Hematopoietic multipotent progenitor cell treated with erythropoietin and hydrocortisone succinate and interleukin-3 and kit ligand, for 8 days (in vitro differentiated cells): ENCODE results near the gene APPBP2.
"Not testable (repeated sequence)": the region's sequence is repeated elsewhere in the genome, so short reads cannot be mapped to it uniquely, and the experiment has no call there.

Source experiments
- DNase-seq: peaks from one replicate; pipeline ENCODE4 v3.0.0-alpha.2; 2015

Gene APPBP2

DNA sequence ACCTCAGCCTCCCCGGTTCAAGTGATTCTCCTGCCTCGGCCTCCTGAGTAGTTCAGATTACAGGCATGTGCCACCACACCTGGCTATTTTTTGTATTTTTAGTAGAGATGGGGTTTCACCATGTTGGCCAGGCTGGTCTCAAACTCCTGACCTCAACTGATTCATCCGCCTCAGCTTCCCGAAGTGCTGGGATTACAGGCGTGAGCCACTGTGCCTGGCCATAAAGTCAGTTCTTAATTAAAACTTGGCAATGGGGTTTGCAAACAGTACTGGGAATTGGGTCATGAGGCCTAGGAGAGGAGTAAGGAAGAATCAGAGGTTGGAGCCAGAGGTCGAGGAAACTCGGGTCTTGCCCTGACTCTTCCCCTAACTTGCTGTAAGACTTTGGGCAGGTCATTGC lies 95.5 kb downstream of the APPBP2 start:
- DNase-seq: not testable (repeated sequence)

GRCh38 chr17:60428491-60428890 lies 97.6 kb downstream of the APPBP2 start:
- DNase-seq: not testable (repeated sequence)

DNA sequence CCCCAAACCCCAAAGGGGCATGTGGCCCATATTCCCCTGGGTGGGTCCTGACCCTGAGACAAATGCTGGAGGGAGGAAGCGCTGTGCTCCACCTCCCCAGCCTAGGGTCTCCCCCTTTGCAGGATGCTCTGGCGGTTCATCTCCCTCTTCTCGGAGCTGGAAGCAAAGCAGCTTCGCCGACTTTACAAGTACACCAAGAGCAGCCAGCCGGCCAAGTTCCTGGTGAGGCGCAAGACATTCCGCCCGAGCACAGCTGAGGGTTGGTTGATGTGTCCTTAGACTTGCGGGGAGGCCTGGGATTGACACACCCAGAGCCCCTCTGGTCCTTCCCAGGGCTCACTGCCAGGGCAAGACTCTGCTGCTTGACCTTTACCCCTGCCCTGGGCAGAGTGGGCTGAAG lies 99.4 kb downstream of the APPBP2 start:
- DNase-seq: no peak

- DNase-seq: no peak
Observed at GRCh38 chr17:60425626-60426025, 100.4 kb downstream of the APPBP2 start.

GRCh38 chr17:60423865-60424264 lies 102.2 kb downstream of the APPBP2 start:
- peak; percentile 17 for DNase-seq

GRCh38 chr17:60422162-60422665 lies 103.8 kb downstream of the APPBP2 start, which contains the start of gene CHCT1:
Gene CHCT1 (plus strand): TSS chr17:60422489. CDS start chr17:60422593, 104 bp downstream.
- DNase-seq: no peak

- DNase-seq: peak; percentile 82
Observed at GRCh38 chr17:60421273-60422161, 104.5 kb downstream of the APPBP2 start.

GRCh38 chr17:60419875-60420274 lies 106.2 kb downstream of the APPBP2 start:
- DNase-seq: not testable (repeated sequence)

DNA sequence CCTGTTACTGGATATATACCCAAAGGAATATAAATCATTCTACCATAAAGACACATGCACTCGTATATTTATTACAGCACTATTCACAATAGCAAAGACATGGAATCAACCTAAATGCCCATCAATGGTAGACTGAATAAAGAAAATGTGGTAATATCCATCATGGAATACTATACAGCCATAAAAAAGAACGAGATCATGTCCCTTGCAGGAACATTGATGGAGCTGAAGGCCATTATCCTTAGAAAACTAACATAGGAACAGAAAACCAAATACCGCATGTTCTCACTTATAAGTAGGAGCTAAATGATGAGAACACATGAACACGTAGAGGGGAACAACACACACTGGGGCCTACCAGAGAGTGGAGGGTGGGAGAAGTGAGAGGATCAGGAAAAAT lies 107.0 kb downstream of the APPBP2 start:
- DNase-seq: not testable (repeated sequence)

- DNase-seq: no peak
Observed at GRCh38 chr17:60416368-60416925, 109.6 kb downstream of the APPBP2 start.

GRCh38 chr17:60415146-60415545 lies 110.9 kb downstream of the APPBP2 start:
- no peak for DNase-seq

- DNase-seq: no peak
Observed at GRCh38 chr17:60412701-60413100, 113.3 kb downstream of the APPBP2 start.

DNA sequence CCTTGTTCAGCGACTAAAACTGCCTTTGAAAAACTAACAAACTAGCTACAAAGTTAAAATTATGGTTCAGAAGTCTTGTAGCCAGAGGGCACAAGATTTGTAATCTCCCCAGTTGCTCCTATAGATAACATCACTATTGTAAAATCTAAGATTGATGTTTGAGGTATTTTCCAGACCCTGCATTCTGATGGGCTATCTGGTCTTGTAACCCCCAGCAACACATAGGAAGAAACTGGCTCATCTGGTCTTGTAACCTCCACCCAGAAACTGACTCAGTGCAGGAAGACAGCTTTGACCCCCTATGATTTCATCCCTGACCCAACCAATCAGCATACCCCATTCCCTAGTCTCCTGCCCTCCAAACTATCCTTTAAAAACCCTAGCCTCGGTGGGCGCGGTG lies 116.0 kb downstream of the APPBP2 start:
- DNase-seq: no peak

GRCh38 chr17:60406887-60407286 lies 119.2 kb downstream of the APPBP2 start:
- DNase-seq: no peak

DNA sequence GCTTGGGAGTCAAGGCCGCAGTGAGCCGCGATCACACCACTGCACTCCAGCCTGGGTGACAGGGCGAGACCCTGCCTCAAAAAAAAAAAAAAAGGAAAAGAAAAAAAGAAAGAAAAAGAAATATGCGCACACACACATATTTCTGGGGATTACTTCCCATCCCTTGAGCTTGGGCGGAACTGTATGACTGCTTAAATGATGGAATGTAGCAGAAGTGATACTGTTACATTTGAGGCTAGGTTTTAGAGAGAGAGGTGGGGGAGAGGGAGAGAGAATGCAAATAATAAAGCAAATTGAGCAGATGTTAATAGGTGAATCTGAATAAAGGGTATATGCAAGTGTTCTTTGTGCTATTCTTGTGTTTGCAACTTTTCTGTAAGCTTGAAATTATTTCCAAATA lies 122.1 kb downstream of the APPBP2 start:
- DNase-seq: no peak

- no peak for DNase-seq
Observed at GRCh38 chr17:60403523-60403810, 122.6 kb downstream of the APPBP2 start.

- DNase-seq: no peak
Observed at GRCh38 chr17:60401819-60402218, 124.2 kb downstream of the APPBP2 start.

DNA sequence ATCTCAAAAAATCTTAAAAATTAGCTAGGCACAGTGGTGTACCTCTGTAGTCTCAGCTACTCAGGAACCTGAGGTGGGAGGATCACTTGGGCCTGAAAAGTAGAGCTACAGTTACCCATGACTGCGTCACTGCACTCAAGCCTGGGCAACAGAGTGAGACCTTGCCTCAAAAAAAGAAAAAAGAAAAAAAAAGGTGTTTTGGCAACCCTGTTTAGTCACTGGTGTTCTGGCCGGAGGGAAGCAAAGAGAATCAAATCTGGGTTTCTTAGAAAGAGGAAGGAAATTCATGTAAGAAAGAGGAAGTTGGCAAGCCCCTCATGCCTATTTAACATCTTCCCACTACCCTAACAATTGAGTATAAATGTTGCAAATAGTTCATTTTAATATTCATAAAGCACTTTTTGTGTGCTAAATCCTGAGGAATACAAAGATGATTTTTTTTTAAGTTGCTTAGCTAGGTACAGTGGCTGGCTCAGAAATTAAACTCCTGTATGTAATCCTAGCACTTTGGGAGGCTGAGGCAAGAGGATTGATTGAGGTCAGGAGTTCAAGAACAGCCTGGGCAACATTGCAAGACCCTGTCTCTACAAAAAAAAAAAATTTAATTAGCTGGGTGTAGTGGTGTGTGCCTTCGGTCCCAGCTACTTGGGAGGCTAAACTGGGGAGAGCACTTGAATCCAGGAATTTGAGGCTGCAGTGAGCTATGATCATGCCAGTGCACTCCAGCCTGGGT lies 127.6 kb downstream of the APPBP2 start:
- DNase-seq: peak; percentile 46

GRCh38 chr17:60396412-60396811 lies 129.6 kb downstream of the APPBP2 start:
- DNase-seq: peak; percentile 46

DNA sequence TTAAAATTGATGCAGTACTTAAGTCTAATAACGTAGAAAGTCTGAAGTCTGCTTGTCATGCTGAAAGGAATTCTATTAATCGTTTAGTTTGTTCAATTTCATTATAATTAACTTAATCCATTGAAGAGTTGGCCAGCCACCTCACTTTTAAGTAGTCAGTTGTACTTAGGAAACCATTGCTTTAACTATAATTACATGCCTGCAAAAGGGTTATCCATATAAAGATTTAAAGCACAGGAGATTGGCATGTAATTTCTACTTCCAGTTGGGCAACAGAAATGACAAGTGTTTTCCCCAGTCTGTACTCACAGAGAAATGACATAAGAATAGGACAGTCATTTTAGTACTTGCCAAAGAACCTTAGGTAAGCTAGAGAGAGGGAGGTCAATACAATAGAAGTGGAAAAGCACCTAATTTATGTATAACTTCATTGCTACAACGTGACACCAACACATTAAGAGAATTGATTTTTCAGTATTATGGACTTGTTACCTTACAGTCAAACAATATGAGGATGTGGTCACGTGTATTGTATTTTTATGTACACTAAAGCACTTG lies 130.5 kb downstream of the APPBP2 start:
- no peak for DNase-seq

DNA sequence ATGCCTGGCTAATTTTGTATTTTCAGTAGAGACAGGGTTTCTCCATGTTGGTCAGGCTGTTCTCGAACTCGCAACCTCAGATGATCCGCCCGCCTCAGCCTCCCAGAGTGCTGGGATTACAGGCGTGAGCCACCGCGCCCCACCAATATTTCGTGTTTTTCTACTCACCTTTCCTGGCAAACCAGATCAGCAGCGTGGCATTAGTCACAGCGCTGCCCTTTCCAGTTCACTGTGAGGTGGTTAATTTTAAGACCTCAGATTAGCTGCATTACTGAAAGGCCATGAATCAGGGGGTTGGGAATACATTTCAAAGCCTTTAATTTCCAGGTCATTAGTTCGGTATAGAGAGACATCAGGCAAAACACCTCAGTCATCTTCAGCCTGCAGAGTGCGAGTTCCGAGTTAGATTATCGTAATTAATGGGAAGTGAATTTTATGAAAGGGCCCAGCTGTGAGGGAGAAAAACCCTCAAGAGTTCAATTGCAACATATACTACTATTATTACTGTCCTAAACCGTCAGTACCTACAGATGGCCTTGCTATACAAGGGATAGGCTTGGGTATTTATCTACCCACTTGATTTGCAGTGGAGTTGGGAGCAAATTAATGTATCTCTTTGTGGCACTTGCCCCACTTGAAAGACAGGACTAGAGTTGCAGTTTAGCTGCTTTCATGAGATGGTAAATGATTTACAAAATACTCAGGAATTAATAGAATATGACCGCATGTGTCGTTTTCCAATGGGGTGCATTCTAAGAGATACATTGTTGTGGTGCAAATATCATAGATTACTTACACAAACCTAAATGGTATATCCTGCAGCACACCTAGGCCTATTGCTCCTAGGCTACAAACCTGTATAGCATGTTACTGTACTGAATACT lies 132.0 kb downstream of the APPBP2 start:
- DNase-seq: no peak
